HUES64 (cell line): Measurements from ENCODE around the gene DNM3.

Experiments
- H3K27ac ChIP-seq: 2 replicates; pipeline ENCODE4 v1.7.0; 2013; ENCODE audit warnings: low read depth, low read length, inconsistent platforms
- H3K27me3 ChIP-seq: 2 replicates; pipeline ENCODE4 v1.6.1; 2013; ENCODE audit warnings: mild to moderate bottlenecking, low read length; ENCODE audit not compliant: insufficient read depth
- H3K36me3 ChIP-seq: 2 replicates; pipeline ENCODE4 v1.6.1; 2013; ENCODE audit warnings: mild to moderate bottlenecking, low read length; ENCODE audit not compliant: insufficient read depth
- H3K4me1 ChIP-seq: 2 replicates; pipeline ENCODE4 v1.6.1; 2013; ENCODE audit warnings: mild to moderate bottlenecking, low read length, moderate library complexity; ENCODE audit not compliant: insufficient read depth
- H3K4me3 ChIP-seq: 2 replicates; pipeline ENCODE4 v1.5.1; 2013; ENCODE audit warnings: mild to moderate bottlenecking, low read length, moderate library complexity
- H3K9ac ChIP-seq: 2 replicates; pipeline ENCODE4 v1.6.1; 2013; ENCODE audit warnings: mild to moderate bottlenecking, low read depth, low read length
- H3K9me3 ChIP-seq: 2 replicates; pipeline ENCODE4 v1.6.1; 2013; ENCODE audit warnings: low read depth, low read length; ENCODE audit not compliant: insufficient read depth
- WGBS: fragments of 150-250, 120-280 bp; methylation state at CpG from one replicate; pipeline ENCODE4 v1.1.7; 2013; ENCODE audit warnings: missing lambda C conversion rate; 5-methylcytosine and 5-hydroxymethylcytosine counted together

Gene DNM3

DNA sequence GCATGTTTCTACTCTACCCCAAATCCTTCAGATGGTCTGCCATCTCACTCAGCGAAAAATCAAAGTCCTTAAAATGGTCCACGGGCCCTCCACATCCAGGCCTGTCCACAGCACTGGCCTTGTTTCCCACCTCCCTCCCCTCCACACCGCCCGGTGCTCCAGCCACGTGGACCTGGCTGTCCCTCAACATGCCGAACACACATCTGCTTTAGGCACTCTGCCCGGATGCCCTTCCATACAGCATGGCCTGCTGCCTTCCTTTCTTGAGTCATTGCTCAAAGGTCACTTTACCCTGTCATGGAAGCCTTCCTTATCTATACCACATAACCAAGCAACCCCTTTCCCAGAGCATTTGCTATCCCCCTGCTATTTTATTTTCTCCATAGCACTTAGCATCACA is 143.0 kb downstream of the DNM3 start:
- 85% methylated on average over 7 of the region's 7 CpGs for WGBS
- H3K4me1 ChIP-seq, result 0 out of 2 replicates have a peak, but pooled peaks cover 4% of the 10 kb centered on the region
- H3K9ac ChIP-seq, result no peak overlapping the region
- H3K9me3 ChIP-seq, result no peaks in the 10 kb centered on the region
- no peak overlapping the region for H3K4me3 ChIP-seq
- no peaks in the 10 kb centered on the region for H3K36me3 ChIP-seq
- H3K27me3 ChIP-seq, result no peaks in the 10 kb centered on the region
- H3K27ac ChIP-seq, result no peak overlapping the region

DNA sequence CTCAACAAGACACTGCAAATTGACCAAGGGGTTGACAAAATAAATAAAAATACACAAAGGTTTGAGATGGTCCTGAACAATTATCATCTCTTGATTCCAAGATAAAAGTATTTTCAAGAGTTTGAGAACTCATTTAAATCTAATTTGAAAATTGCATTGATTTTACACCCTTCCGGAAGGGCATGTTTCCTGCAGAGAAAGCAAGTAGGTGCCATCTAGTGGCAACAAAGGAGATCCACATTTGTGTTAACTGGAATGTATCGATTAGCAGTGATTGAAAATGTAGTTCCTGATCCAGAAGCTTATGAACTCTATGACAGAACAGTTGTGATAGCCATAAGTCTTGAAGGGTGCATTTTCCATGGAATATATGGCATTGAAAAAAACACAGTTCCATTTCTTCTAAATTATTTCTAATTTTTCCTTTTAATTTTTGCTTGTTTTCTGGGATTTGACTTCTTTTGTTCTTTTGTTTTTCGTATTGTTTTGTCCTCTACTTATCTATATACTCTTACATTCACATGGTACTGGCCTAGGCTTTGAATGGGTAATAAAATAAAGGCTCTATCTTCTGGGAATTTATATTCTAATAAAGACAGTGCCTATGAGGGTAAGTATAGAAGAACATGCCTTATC is 143.7 kb downstream of the DNM3 start:
- Histone ChIP-seq H3K9ac (no peak overlapping the region), H3K4me1 (0 out of 2 replicates have a peak, but pooled peaks cover under 1% of the 10 kb centered on the region), H3K27me3 (no peaks in the 10 kb centered on the region), H3K4me3 (no peak overlapping the region), H3K36me3 (no peaks in the 10 kb centered on the region), H3K9me3 (no peaks in the 10 kb centered on the region), H3K27ac (no peak overlapping the region)
- 37% methylated on average over 2 of the region's 3 CpGs for WGBS

DNA sequence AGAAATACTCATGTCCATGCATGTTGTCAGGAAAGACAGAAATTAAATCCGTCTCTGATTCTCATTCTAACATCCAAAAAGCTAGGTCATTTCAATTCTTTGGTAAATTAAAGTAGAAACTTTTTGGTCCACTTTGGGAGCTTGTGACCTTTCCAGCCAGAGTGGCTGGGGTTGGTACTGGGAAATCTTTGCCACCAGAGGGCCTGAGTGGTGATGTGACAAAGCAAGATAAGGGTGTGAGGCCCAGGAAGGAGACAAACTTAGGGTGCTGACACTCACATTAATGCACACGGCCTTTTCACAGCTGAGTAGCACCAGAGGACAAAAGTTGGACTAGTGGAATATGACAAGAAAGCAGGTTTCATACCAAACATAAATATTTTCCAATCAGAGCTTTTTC is 144.3 kb downstream of the DNM3 start:
- Histone ChIP-seq H3K27ac (no peak overlapping the region), H3K4me1 (no peaks in the 10 kb centered on the region), H3K36me3 (no peaks in the 10 kb centered on the region), H3K9ac (no peak overlapping the region), H3K27me3 (no peaks in the 10 kb centered on the region), H3K4me3 (no peak overlapping the region), H3K9me3 (no peaks in the 10 kb centered on the region)
- 72% methylated on average over 1 of the region's 2 CpGs for WGBS

DNA sequence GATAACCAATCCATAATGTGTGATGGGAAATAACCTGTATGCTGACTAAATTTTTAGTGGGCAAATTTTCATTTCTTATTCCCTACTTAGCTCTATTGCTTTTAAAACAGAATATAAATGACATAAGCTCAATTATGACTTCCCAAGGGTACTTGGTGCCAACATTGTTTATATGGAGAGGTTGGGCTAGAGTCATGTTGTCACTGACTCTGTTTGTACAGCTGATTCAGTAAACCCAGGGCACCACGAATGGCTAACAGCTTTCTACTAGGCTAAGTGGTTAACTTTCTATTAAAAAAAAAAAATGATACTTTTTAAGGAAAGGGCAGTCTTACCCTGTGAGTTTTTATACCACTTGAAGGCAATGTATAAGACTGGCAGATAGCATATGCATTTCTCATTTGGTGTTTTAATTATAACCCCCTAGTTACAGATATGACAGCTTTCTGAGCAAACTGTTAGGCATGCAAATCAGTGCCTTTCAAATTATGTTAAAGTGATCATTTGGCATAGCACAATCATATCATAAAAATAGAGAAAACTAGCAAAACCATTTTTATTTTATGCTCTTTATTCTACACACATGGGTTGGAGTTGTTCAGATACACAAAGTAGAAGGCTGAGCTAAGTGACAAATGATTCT is 147.1 kb downstream of the DNM3 start:
- no peak overlapping the region for H3K4me3 ChIP-seq
- no peak overlapping the region for H3K9ac ChIP-seq
- H3K27ac ChIP-seq, result no peak overlapping the region
- H3K4me1 ChIP-seq, result no peaks in the 10 kb centered on the region
- no peaks in the 10 kb centered on the region for H3K36me3 ChIP-seq
- 71% methylated on average over 1 of the region's 1 CpG for WGBS
- no peaks in the 10 kb centered on the region for H3K9me3 ChIP-seq
- no peaks in the 10 kb centered on the region for H3K27me3 ChIP-seq

DNA sequence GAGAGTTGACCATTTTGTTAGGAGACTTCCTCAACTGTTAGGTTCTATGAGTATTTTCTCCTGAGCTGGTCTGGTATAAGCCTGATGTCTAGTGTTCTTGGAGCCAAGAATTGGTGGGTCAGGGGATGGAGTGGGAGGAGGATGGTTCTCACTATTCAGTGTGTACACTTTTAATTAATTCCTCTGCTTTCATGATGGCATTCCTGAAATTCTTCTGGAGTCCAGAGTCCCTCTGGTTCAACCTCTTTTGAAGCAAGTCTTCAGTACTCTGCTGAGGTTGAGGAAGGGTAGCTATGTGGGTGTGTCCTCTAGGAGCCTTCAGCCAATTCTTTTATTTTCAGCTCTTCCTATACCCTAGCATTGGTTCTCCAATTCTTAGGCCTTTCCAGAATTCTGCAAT is 149.1 kb downstream of the DNM3 start:
- Histone ChIP-seq H3K4me1 (no peaks in the 10 kb centered on the region), H3K4me3 (no peak overlapping the region), H3K36me3 (no peaks in the 10 kb centered on the region), H3K9me3 (no peaks in the 10 kb centered on the region), H3K9ac (no peak overlapping the region), H3K27ac (no peak overlapping the region), H3K27me3 (no peaks in the 10 kb centered on the region)

DNA sequence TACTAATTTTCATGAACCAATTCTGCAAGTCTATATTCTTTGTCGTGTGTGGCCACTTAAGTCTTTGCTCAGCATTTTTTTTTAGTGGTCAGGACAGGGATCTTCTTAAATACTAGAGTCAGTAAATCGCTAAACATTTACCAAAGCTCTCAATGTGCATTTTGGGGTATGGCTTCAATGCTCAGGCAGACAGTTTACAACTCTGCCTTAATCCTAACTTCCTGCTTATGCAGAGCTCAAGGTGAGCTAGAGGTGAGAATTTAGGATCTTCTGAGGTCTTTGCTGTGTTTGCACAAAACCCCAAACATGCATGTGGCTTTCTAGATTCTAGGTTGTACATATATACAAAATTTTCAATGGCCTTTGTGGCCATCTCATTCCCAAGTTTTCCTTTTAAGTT is 153.0 kb downstream of the DNM3 start:
- H3K36me3 ChIP-seq, result no peaks in the 10 kb centered on the region
- no peaks in the 10 kb centered on the region for H3K27me3 ChIP-seq
- H3K4me3 ChIP-seq, result no peak overlapping the region
- 93% methylated on average over 2 of the region's 2 CpGs for whole genome bisulfite sequencing
- no peaks in the 10 kb centered on the region for H3K4me1 ChIP-seq
- H3K9ac ChIP-seq, result no peak overlapping the region
- H3K9me3 ChIP-seq, result no peaks in the 10 kb centered on the region
- no peak overlapping the region for H3K27ac ChIP-seq

DNA sequence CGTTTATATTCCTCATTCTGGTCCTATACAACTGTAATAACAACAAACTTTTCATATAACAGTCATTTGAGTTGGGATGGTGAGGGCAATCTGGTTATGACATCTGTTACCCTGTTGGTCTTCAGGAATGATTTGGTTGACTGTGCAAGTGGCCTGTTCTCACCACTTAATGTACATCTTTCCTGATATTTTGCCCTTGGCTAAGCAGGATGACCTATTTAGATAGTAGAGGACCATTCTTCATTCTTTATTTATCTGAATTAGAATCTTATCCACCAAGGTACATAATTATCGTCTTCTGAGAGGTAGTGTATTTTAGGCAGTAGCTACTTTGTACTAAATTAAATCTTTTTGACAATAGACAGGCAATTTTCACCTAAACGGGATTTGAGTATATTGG is 154.3 kb downstream of the DNM3 start:
- 100% methylated on average over 2 of the region's 3 CpGs for WGBS
- H3K9ac ChIP-seq, result no peak overlapping the region
- H3K4me1 ChIP-seq, result no peaks in the 10 kb centered on the region
- H3K9me3 ChIP-seq, result no peaks in the 10 kb centered on the region
- H3K27me3 ChIP-seq, result no peaks in the 10 kb centered on the region
- H3K4me3 ChIP-seq, result no peak overlapping the region
- no peaks in the 10 kb centered on the region for H3K36me3 ChIP-seq
- no peak overlapping the region for H3K27ac ChIP-seq

DNA sequence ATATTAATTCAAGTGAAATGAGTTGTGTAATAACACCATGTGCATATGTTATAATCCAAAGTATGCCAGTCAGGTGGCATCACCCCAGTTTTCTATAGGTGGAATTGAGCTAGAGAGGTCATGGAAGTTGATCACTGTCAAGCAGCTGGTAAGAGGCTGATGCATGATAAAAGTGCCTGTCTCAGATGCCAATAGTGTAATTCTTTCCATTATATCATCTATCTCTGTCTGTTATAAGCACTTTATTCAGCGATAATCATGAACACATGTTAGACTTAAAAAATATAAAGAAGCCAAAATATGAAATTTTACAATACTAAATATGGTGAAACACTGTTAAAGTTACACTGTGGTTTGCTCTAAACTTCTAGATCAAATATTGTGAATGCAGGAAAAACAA is 156.6 kb downstream of the DNM3 start:
- Histone ChIP-seq H3K4me1 (no peaks in the 10 kb centered on the region), H3K27ac (no peak overlapping the region)
- no CpG with 5 or more reads among the region's 1 CpG for WGBS

DNA sequence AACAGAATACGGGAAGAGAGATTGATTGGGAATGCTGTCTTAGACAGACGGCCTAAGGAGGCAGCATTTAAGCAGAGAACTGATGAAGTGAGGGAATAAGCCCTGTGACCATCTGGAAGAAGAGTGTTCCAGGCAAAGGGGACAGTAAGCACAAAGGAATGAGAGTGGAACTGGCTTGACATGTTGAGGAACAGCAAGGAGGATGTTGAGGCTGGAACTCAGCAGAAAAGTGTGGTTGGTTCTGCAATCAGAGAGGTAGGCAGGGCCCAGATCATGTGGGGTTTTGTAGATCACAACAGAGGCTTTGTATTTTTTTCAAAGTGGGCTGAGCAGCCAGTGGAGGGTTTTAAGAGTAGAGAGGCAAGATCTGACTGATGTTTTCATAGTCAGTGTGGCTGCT is 157.4 kb downstream of the DNM3 start:
- Histone ChIP-seq H3K4me1 (no peaks in the 10 kb centered on the region), H3K9me3 (no peaks in the 10 kb centered on the region), H3K27ac (no peak overlapping the region), H3K9ac (no peak overlapping the region), H3K27me3 (no peaks in the 10 kb centered on the region), H3K4me3 (no peak overlapping the region), H3K36me3 (no peaks in the 10 kb centered on the region)
- 92% methylated on average over 2 of the region's 2 CpGs for WGBS

More for the DNA sequence above, 156.6 kb downstream of the DNM3 start:
- H3K9me3 ChIP-seq, result no peaks in the 10 kb centered on the region
- H3K4me3 ChIP-seq, result no peak overlapping the region
- no peak overlapping the region for H3K9ac ChIP-seq
- no peaks in the 10 kb centered on the region for H3K36me3 ChIP-seq
- H3K27me3 ChIP-seq, result no peaks in the 10 kb centered on the region

DNA sequence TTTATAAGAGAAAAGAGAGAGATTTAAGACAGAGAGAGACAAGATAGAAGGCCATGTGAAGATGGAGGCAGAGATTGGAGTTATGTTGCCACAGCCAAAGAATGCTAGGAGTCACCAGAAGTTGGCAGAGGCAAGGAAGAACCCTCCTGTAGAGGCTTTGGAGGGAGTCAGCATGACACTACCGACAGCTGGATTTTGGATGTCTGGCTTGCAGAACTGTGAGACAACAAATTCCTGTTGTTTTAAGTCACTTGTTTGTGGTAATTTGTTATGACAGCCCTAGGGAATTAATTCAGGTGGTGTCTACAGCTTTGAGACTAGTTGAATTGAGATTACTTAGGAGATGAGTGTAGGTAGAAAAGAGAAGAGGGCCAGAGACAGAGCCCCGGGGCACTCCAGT is 158.5 kb downstream of the DNM3 start:
- Histone ChIP-seq H3K27ac (no peak overlapping the region), H3K9ac (no peak overlapping the region), H3K9me3 (no peaks in the 10 kb centered on the region), H3K4me3 (no peak overlapping the region), H3K4me1 (no peaks in the 10 kb centered on the region), H3K36me3 (no peaks in the 10 kb centered on the region), H3K27me3 (no peaks in the 10 kb centered on the region)
- 90% methylated on average over 2 of the region's 2 CpGs for WGBS

DNA sequence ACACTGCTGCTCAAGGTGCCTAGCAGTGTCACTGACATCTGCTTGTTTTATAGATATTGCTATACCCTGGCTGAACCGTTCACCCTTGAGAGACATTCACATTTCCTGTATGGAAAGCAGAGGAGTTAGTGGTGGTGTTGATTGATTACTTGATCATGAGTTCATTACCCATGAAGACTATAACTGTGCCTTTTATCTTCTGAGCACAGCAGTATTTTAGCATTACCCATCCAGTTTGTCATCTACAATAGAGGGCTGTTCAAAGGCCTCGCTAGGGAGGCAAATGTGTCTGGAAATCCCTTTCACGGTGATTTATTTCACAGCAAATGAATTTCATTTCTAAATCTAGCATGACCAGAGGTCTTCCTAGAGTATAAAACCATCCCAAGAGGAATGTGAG is 160.0 kb downstream of the DNM3 start:
- no peak overlapping the region for H3K27ac ChIP-seq
- H3K4me3 ChIP-seq, result no peak overlapping the region
- H3K9ac ChIP-seq, result no peak overlapping the region
- no peaks in the 10 kb centered on the region for H3K36me3 ChIP-seq
- H3K27me3 ChIP-seq, result no peaks in the 10 kb centered on the region
- 96% methylated on average over 3 of the region's 3 CpGs for WGBS
- H3K9me3 ChIP-seq, result no peaks in the 10 kb centered on the region
- H3K4me1 ChIP-seq, result no peaks in the 10 kb centered on the region
